Type B pancreatic cell (in vitro differentiated cells): ENCODE measurements around the gene F2RL2. TPM values are rescaled to one million over a fixed set of nuclear protein-coding genes. Genes with fewer than 3 reads are reported as not detected.

ENCODE experiments used
- DNase-seq: peaks from one replicate; pipeline ENCODE4 v3.0.0; 2021; ENCODE audit warnings: mixed read lengths; ENCODE audit not compliant: unreplicated experiment; ENCODE audit errors: extremely low spot score
- H3K27ac Mint-ChIP-seq: 2 replicates; pipeline ENCODE4 v1.8.0; 2021; ENCODE audit warnings: mild to moderate bottlenecking, mixed read lengths
- H3K27me3 Mint-ChIP-seq: 2 replicates; pipeline ENCODE4 v1.8.0; 2021; ENCODE audit warnings: mixed read lengths
- H3K36me3 Mint-ChIP-seq: 2 replicates; pipeline ENCODE4 v1.8.0; 2021; ENCODE audit warnings: mixed read lengths
- H3K4me1 Mint-ChIP-seq: one replicate; pipeline ENCODE4 v1.8.0; 2021; ENCODE audit warnings: mixed read lengths; ENCODE audit not compliant: unreplicated experiment
- H3K4me3 Mint-ChIP-seq: 2 replicates; pipeline ENCODE4 v1.8.0; 2021; ENCODE audit warnings: mild to moderate bottlenecking, mixed read lengths
- H3K9me3 Mint-ChIP-seq: 2 replicates; pipeline ENCODE4 v1.8.0; 2021; ENCODE audit warnings: mixed read lengths
- total RNA-seq: library from RNA; stranded (reverse); gene quantifications from 2 replicates; pipeline ENCODE4 v1.2.1, GENCODE V29; 2021; ENCODE audit warnings: low replicate concordance
- TF ChIP-seq, protein P1 (sequence below): fragments of 200-600 bp; sonication (generic); conservative IDR thresholded peaks from 2 replicates; pipeline ENCODE4 v1.5.0; 2021; ENCODE audit warnings: antibody characterized with exemption, mild to moderate bottlenecking

F2RL2 gene
- total RNA-seq, 1 donor from 2014 or later = 5.1 TPM

DNA sequence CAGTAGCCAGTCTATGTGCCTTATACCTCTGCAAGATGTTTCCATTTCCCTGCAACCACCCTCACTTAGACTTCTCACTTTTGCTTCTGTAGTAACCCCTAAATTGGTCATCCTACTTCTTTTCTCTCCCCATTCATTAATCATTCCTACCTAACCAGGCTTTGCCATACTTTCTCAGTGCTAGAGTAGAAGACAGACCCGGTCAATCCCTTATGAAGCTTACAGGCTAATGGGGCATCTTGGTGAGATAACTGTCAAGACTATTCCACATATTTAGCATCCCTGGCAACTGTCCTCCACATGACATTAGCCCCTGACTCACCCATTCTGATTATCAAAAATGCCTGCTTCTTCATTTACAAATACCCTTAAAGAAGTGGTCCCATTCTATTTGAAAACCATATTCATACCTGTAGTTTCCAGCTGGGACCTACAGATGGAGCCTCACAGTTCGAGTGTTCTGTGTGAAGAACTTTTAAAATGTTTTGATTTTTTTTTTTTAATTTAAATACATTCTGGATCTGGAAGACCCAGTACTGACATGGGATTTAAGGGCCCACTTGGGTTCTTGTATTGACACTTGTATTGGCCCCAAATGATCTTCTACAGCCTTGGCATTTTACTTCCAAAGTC is 21.0 kb downstream of the F2RL2 start:
- TF ChIP-seq, protein P1, sequence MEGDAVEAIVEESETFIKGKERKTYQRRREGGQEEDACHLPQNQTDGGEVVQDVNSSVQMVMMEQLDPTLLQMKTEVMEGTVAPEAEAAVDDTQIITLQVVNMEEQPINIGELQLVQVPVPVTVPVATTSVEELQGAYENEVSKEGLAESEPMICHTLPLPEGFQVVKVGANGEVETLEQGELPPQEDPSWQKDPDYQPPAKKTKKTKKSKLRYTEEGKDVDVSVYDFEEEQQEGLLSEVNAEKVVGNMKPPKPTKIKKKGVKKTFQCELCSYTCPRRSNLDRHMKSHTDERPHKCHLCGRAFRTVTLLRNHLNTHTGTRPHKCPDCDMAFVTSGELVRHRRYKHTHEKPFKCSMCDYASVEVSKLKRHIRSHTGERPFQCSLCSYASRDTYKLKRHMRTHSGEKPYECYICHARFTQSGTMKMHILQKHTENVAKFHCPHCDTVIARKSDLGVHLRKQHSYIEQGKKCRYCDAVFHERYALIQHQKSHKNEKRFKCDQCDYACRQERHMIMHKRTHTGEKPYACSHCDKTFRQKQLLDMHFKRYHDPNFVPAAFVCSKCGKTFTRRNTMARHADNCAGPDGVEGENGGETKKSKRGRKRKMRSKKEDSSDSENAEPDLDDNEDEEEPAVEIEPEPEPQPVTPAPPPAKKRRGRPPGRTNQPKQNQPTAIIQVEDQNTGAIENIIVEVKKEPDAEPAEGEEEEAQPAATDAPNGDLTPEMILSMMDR = no peak
- H3K36me3 Mint-ChIP-seq = no peaks in the 10 kb centered on the region
- H3K9me3 Mint-ChIP-seq = no peaks in the 10 kb centered on the region
- H3K4me1 Mint-ChIP-seq = peaks cover 12% of the 10 kb centered on the region
- no peak overlapping the region for H3K27ac Mint-ChIP-seq
- no peak for DNase-seq
- no peak overlapping the region for H3K4me3 Mint-ChIP-seq
- H3K27me3 Mint-ChIP-seq = no peaks in the 10 kb centered on the region

DNA sequence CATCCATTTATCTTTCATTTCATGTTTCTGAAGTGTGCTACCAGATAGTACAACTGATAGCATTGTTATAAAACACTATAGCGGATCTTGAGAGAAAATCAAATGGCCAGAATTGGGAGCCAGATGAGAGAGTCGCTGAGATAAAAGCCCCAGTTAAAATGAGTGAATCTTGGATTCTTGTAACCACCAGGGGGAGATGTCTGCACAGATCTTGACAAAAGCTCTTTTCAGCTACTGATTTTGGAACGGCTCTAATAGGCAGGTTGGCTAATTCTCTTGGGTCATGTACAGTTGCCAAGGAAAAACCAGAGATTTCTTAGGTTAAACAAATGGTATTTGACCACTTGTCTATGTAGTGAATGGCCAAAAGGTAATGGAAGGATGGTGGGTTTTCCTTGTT is 21.7 kb downstream of the F2RL2 start:
- no peak overlapping the region for H3K27ac Mint-ChIP-seq
- no peaks in the 10 kb centered on the region for H3K27me3 Mint-ChIP-seq
- no peak for DNase-seq
- TF ChIP-seq, protein P1 = peak; percentile 84
- no peaks in the 10 kb centered on the region for H3K9me3 Mint-ChIP-seq
- H3K4me1 Mint-ChIP-seq = peaks cover 5% of the 10 kb centered on the region
- no peak overlapping the region for H3K4me3 Mint-ChIP-seq
- H3K36me3 Mint-ChIP-seq = no peaks in the 10 kb centered on the region

DNA sequence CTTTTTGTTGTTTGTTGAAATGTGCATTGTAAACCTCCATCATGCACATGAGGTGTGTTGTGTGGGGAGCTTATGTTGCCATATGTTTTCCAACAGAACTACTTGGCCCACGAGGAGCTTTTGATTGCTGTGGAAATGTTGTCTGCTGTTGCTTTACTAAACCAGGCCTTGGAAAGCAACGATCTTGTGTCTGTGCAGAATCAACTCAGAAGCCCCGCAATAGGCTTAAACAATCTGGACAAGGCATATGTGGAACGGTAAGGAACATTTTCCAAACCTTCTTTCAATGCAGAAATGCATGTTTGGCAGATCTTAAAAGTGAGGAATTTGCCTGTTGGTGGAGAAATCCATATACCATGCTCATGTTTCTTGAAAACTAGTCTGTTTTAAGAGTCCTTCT is 22.5 kb downstream of the F2RL2 start:
- H3K36me3 Mint-ChIP-seq = no peaks in the 10 kb centered on the region
- no peak overlapping the region for H3K27ac Mint-ChIP-seq
- H3K9me3 Mint-ChIP-seq = no peaks in the 10 kb centered on the region
- DNase-seq = no peak
- H3K4me1 Mint-ChIP-seq = peaks cover 5% of the 10 kb centered on the region
- no peaks in the 10 kb centered on the region for H3K27me3 Mint-ChIP-seq
- no peak overlapping the region for H3K4me3 Mint-ChIP-seq
- TF ChIP-seq, protein P1 = no peak

DNA sequence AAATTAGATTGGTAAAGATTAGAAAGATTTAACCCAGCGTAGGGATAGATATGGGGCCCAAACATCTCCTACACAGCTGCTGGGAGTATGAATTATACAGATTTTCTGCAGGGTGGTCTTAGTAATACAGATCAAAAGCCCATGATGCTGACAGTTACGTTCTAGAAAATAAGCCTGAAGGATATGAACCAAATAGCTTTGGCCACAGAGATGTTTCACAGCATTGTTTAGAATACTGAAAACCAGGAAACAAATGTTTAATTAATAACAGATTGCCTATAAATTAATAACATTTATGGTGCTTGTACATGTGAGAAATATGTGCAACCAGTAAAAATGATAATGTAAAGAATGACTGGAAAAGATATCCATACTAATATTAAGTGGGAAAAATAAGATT is 24.7 kb downstream of the F2RL2 start:
- DNase-seq = no peak
- TF ChIP-seq, protein P1 = no peak
- Mint-ChIP-seq H3K4me3 (no peak overlapping the region), H3K4me1 (peaks cover 9% of the 10 kb centered on the region), H3K36me3 (no peaks in the 10 kb centered on the region), H3K9me3 (no peaks in the 10 kb centered on the region), H3K27me3 (no peaks in the 10 kb centered on the region), H3K27ac (no peak overlapping the region)

DNA sequence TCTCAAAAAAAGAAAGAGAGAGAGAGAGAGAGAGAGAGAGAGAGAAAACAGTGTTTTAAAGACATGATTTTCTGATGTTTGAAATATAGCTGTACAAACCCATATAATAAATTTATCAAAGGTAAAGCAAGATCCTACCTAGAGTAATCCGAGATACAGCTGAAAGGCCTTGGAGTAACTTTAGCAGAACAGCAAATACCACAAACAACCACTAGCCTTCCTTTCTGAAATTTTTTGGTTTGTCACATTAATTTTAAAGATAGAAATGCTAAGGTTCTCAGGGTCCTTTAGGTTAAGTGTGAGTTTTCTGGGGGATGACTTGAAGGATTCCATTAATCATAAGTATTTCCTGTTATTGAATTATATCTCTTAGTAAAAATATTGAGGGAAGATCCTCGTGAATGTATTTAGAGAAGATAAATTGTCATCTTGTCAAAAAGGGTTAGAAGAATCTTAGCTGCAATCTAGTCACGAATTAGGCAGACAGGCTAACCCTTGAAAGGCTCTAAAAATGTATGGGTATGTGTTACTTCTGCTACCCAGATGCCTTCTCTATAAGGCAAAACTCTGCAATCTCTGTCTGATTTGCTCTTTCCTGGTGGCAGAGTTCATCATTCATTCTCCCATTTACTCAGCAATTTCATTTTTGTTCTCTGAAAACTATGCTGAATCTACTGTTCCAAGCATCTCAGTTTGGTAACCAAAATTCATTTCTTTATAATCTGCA is 27.3 kb downstream of the F2RL2 start:
- no peaks in the 10 kb centered on the region for H3K9me3 Mint-ChIP-seq

More for the DNA sequence above, 27.3 kb downstream of the F2RL2 start:
- Mint-ChIP-seq H3K4me1 (peaks cover 17% of the 10 kb centered on the region), H3K4me3 (no peak overlapping the region), H3K27ac (no peak overlapping the region), H3K36me3 (no peaks in the 10 kb centered on the region), H3K27me3 (no peaks in the 10 kb centered on the region)
- TF ChIP-seq, protein P1 = no peak
- DNase-seq = no peak
